PC-9 (cell line): ENCODE measurements around the gene LPAR2.

ENCODE experiments used
- CTCF ChIP-seq: fragments of 200-600 bp; sonication (generic); conservative IDR thresholded peaks from 2 replicates; pipeline ENCODE4 v1.6.1; 2017; ENCODE audit warnings: mixed run types, antibody characterized with exemption, mild to moderate bottlenecking, moderate library complexity
- EZH2 ChIP-seq: fragments of 200-600 bp; sonication (generic); IDR thresholded peaks from 2 replicates; pipeline ENCODE4 v1.8.0; 2017; ENCODE audit warnings: antibody characterized with exemption, low read depth

GRCh38 chr19:19575411-19575810 lies 52.6 kb downstream of the LPAR2 start:
- no peak for TF ChIP-seq EZH2
- TF ChIP-seq CTCF = no peak
